Endothelial cell of umbilical vein (primary cell): ENCODE measurements around the gene GLI2. TPM values are rescaled to one million over a fixed set of nuclear protein-coding genes. Genes with fewer than 3 reads are reported as not detected.

ENCODE experiments used
- BruUV-seq: library from RNA; stranded (reverse); fragments of 400-500 nt; replicated peaks from 2 replicates; lab custom pipeline; 2021; lab: Mats Ljungman, UMichigan
- CTCF ChIA-PET: fragments of 300-600, 350-600 bp; sonication (Branson Sonifier 250); formaldehyde crosslinking; loops from one replicate; lab custom pipeline; 2021; ENCODE audit warnings: antibody characterized with exemption, inconsistent platforms; lab: Charles Lee
- POLR2A ChIA-PET: fragments of 300-600, 350-600 bp; sonication (Branson Sonifier 250); formaldehyde crosslinking; loops from one replicate; lab custom pipeline; 2021; ENCODE audit warnings: antibody characterized with exemption, inconsistent platforms; lab: Charles Lee
- DNase-seq: peaks from one replicate; pipeline ENCODE4 v3.0.0-alpha.2; 2011; ENCODE audit warnings: low read depth, low spot score
- FAIRE-seq: peaks from 2 replicates; lab custom pipeline; 2011; peaks lifted over from hg19 to GRCh38; lab: Jason Lieb, UNC
- H2AFZ ChIP-seq: 2 replicates; pipeline ENCODE4 v1.6.0; 2012; ENCODE audit warnings: low read depth, low read length, control low read depth, inconsistent platforms
- H3K27ac ChIP-seq: 2 replicates; pipeline ENCODE4 v1.5.1; 2011; ENCODE audit warnings: low read depth, mild to moderate bottlenecking, control low read depth, low read length, moderate library complexity; ENCODE audit not compliant: insufficient read depth
- H3K27me3 ChIP-seq, 2 experiments: 2 replicates each; pipeline versions ENCODE4 v1.6.0 to v1.6.1; 2011; ENCODE audit warnings: low read length in 2 of 2, mixed read lengths in 1 of 2; ENCODE audit not compliant: control insufficient read depth in 2 of 2, insufficient read depth in 2 of 2
- H3K36me3 ChIP-seq, 2 experiments: 2 replicates in 1 of 2; 3 replicates in 1 of 2; pipeline ENCODE4 v1.5.1; 2011; ENCODE audit warnings: low read length in 2 of 2, mild to moderate bottlenecking in 1 of 2, moderate library complexity in 1 of 2; ENCODE audit not compliant: control insufficient read depth in 2 of 2, insufficient read depth in 2 of 2; ENCODE audit errors: extremely low read depth in 1 of 2
- H3K4me1 ChIP-seq: 3 replicates; pipeline ENCODE4 v1.5.1; 2011; ENCODE audit warnings: mild to moderate bottlenecking, low read length; ENCODE audit not compliant: control insufficient read depth, insufficient read depth; ENCODE audit errors: extremely low read depth
- H3K4me2 ChIP-seq: 2 replicates; pipeline ENCODE4 v1.6.1; 2011; ENCODE audit warnings: low read length, control low read depth, mixed read lengths; ENCODE audit not compliant: insufficient read depth
- H3K4me3 ChIP-seq, 3 experiments: fragments of 200-600 bp in 1 of 3; sonication (generic), shearing (Covaris generic) in 1 of 3; replicated peaks in 1 of 3; 2 replicates each; pipeline ENCODE4 v1.5.1; 2011 to 2016; ENCODE audit warnings: control low read depth in 3 of 3, low read length in 3 of 3, mild to moderate bottlenecking in 2 of 3, inconsistent platforms in 1 of 3, low read depth in 1 of 3, moderate library complexity in 1 of 3; ENCODE audit not compliant: insufficient read depth in 1 of 3
- H3K79me2 ChIP-seq: 2 replicates; pipeline ENCODE4 v1.6.0; 2012; ENCODE audit warnings: low read length, inconsistent platforms; ENCODE audit not compliant: control insufficient read depth, insufficient read depth
- H3K9ac ChIP-seq: replicated peaks from 2 replicates; pipeline ENCODE3; 2011; ENCODE audit warnings: low read length, control low read depth; ENCODE audit not compliant: insufficient read depth; ENCODE audit errors: extremely low read depth
- H3K9me1 ChIP-seq: replicated peaks from 3 replicates; pipeline ENCODE4 v1.6.0; 2011; ENCODE audit warnings: mild to moderate bottlenecking, low read length; ENCODE audit not compliant: control insufficient read depth, insufficient read depth; ENCODE audit errors: extremely low read depth
- H3K9me3 ChIP-seq: replicated peaks from 2 replicates; pipeline ENCODE4 v1.5.1; 2012; ENCODE audit warnings: low read length, inconsistent platforms; ENCODE audit not compliant: control insufficient read depth, insufficient read depth
- H4K20me1 ChIP-seq: replicated peaks from 2 replicates; pipeline ENCODE3; 2011; ENCODE audit warnings: mild to moderate bottlenecking, low read length; ENCODE audit not compliant: control insufficient read depth, insufficient read depth; ENCODE audit errors: extremely low read depth
- CTCF ChIP-seq, 2 donors: IDR thresholded peaks; 1 replicate in 1 of 2; 2 replicates in 1 of 2; pipeline ENCODE4 v1.5.1; 2011; ENCODE audit warnings: low read length in 2 of 2, mild to moderate bottlenecking in 2 of 2, moderate library complexity in 2 of 2, control low read depth in 1 of 2, inconsistent platforms in 1 of 2, low read depth in 1 of 2; ENCODE audit not compliant: insufficient read depth in 1 of 2; ENCODE audit errors: extremely low read depth in 1 of 2
- EZH2 ChIP-seq: IDR thresholded peaks from 2 replicates; pipeline ENCODE4 v1.6.1; 2012; ENCODE audit warnings: borderline replicate concordance, low read depth, mild to moderate bottlenecking, moderate library complexity, low read length, inconsistent platforms; ENCODE audit not compliant: severe bottlenecking
- FOS ChIP-seq: IDR thresholded peaks from 2 replicates; pipeline ENCODE4 v1.6.1; 2011; ENCODE audit warnings: mild to moderate bottlenecking, low read length, moderate library complexity, borderline replicate concordance; ENCODE audit not compliant: insufficient read depth
- GATA2 ChIP-seq: IDR thresholded peaks from 2 replicates; pipeline ENCODE4 v1.7.0; 2011; ENCODE audit warnings: low read depth, mild to moderate bottlenecking, moderate library complexity, mixed read lengths, low read length; ENCODE audit not compliant: insufficient read length, insufficient read depth
- JUN ChIP-seq: IDR thresholded peaks from 2 replicates; pipeline ENCODE4 v1.6.1; 2011; ENCODE audit warnings: borderline replicate concordance, low read depth; ENCODE audit not compliant: insufficient read length, insufficient read depth
- MAX ChIP-seq: IDR thresholded peaks from 2 replicates; pipeline ENCODE4 v1.6.1; 2011; ENCODE audit not compliant: insufficient read depth, insufficient read length
- MYC ChIP-seq: IDR thresholded peaks from one replicate; pipeline ENCODE4 v1.6.1; 2011; ENCODE audit warnings: mild to moderate bottlenecking, low read depth, low read length
- POLR2A ChIP-seq: IDR thresholded peaks from 2 replicates; pipeline ENCODE4 v1.6.1; 2012; ENCODE audit warnings: low read depth, mild to moderate bottlenecking, control low read depth, low read length
- POLR2AphosphoS5 ChIP-seq: IDR thresholded peaks from 2 replicates; pipeline ENCODE4 v1.6.1; 2012; ENCODE audit warnings: low read depth, mild to moderate bottlenecking, control low read depth, low read length, moderate library complexity; ENCODE audit not compliant: insufficient read depth
- dilution Hi-C: fragments of 300-500 bp; cut with MboI; formaldehyde crosslinking; loops from one replicate; pipeline ENCODE4 v1.15.0; 2019; ENCODE audit warnings: low sequenced_read_pairs; ENCODE audit not compliant: extremely low pct_ligation_motif_present
- intact Hi-C: fragments of 100-400 bp; cut with micrococcal nuclease; formaldehyde crosslinking; loops from one replicate; pipeline ENCODE4 v1.10.0; 2022
- polyA plus RNA-seq, 4 experiments: library from polyadenylated mRNA; depleted of rRNA in 3 of 4; stranded (reverse) in 3 of 4; unstranded in 1 of 4; fragments of >200 nt; gene quantifications; 2 replicates each; pipeline versions ENCODE4 v1.2.1 to v1.2.3, GENCODE V29; 2011 to 2012; ENCODE audit warnings: missing spikeins in 1 of 4
- total RNA-seq: library from RNA; stranded (reverse); gene quantifications from 2 replicates; pipeline ENCODE4 v1.2.3, GENCODE V29; 2021

The GLI2 gene
- total and polyA plus RNA-seq, 2 donors (not counting 3 experiments of a cell fraction or from before 2014, with no cell fraction given), result 0.13 TPM; not detected in 1

GRCh38 chr2:120707816-120708215 is 27.9 kb upstream of the GLI2 start:
- H3K27me3 ChIP-seq, result peaks cover 10 to 12% of the 10 kb centered on the region in 2 experiments
- dilution Hi-C loops, result loop anchor here (10.0 kb wide), 1 partner anchor 357 kb away; no protein-coding TSS in a partner anchor
- H3K27ac ChIP-seq, result no peak overlapping the region
- H3K4me2 ChIP-seq, result no peak overlapping the region
- BruUV-seq, result no TSS peak
- ChIA-PET POLR2A (no interaction called here), CTCF (interaction anchor here (0.9 kb wide), 1 partner anchor 29 kb away, joined by 4 read pairs; the partner anchor contains the start of gene GLI2)
- DNase-seq, result no peak
- H3K9me3 ChIP-seq, result no peaks in the 10 kb centered on the region
- H3K79me2 ChIP-seq, result no peaks in the 10 kb centered on the region
- no peak overlapping the region for H3K9ac ChIP-seq
- no peaks in the 10 kb centered on the region for H3K9me1 ChIP-seq
- H4K20me1 ChIP-seq, result no peaks in the 10 kb centered on the region
- TF ChIP-seq GATA2 (no peak), MYC (no peak), POLR2AphosphoS5 (no peak), FOS (no peak), POLR2A (no peak), CTCF (IDR thresholded peaks at IDR 0.05; ENCODE audit: extremely low read depth in 1 of 2, insufficient read depth in 1 of 2, low read depth in 1 of 2, low read length in 2 of 2) (no peak), EZH2 (no peak), JUN (no peak), MAX (no peak)
- H3K4me3 ChIP-seq, result no peak overlapping the region
- H3K36me3 ChIP-seq, result no peaks in the 10 kb centered on the region
- no peak for FAIRE-seq
- peaks cover 6% of the 10 kb centered on the region for H3K4me1 ChIP-seq
- H2AFZ ChIP-seq, result no peak overlapping the region
- intact Hi-C loops, result no loop called here
